DMS153 treated with DMSO at 0.1 percent for 48 hours (cell line): ENCODE results near the gene METTL21C.

Experiments used
- DNase-seq: peaks from one replicate; lab custom pipeline; 2025; ENCODE audit not compliant: unreplicated experiment; lab: John Stamatoyannopoulos, UW

The METTL21C gene

GRCh38 chr13:102697929-102698648 lies 3.2 kb upstream of the METTL21C start:
- DNase-seq: no peak

GRCh38 chr13:102697264-102697663 lies 2.4 kb upstream of the METTL21C start:
- no peak for DNase-seq

- no peak for DNase-seq
These were observed 1.6 kb upstream of the METTL21C start for GRCh38 chr13:102696465-102696864.

- no peak for DNase-seq
These were observed 1.1 kb downstream of the METTL21C start for GRCh38 chr13:102693776-102694175.

- DNase-seq: no peak
These were observed 1.6 kb downstream of the METTL21C start for GRCh38 chr13:102693250-102693649.

- no peak for DNase-seq
These were observed 2.4 kb downstream of the METTL21C start for GRCh38 chr13:102692491-102692826.

GRCh38 chr13:102690883-102691282 lies 4.0 kb downstream of the METTL21C start:
- DNase-seq: no peak

GRCh38 chr13:102688306-102688973 lies 6.4 kb downstream of the METTL21C start:
- DNase-seq: no peak

- DNase-seq: no peak
These were observed 7.3 kb downstream of the METTL21C start for GRCh38 chr13:102687520-102687919.

- no peak for DNase-seq
These were observed 8.8 kb downstream of the METTL21C start for GRCh38 chr13:102686024-102686423.

GRCh38 chr13:102683637-102684036 lies 11.2 kb downstream of the METTL21C start:
- DNase-seq: no peak

- no peak for DNase-seq
These were observed 12.1 kb downstream of the METTL21C start for GRCh38 chr13:102682727-102683126.

GRCh38 chr13:102682211-102682610 lies 12.6 kb downstream of the METTL21C start:
- no peak for DNase-seq

- DNase-seq: no peak
These were observed 13.8 kb downstream of the METTL21C start for GRCh38 chr13:102680842-102681740.

- DNase-seq: no peak
These were observed 14.6 kb downstream of the METTL21C start for GRCh38 chr13:102680133-102680717.

GRCh38 chr13:102679449-102680132 lies 15.3 kb downstream of the METTL21C start:
- no peak for DNase-seq

- DNase-seq: no peak
These were observed 16.3 kb downstream of the METTL21C start for GRCh38 chr13:102678339-102679107.

- no peak for DNase-seq
These were observed 17.7 kb downstream of the METTL21C start for GRCh38 chr13:102677122-102677521.

- no peak for DNase-seq
These were observed 19.7 kb downstream of the METTL21C start for GRCh38 chr13:102675115-102675514.

- DNase-seq: no peak
These were observed 24.7 kb downstream of the METTL21C start for GRCh38 chr13:102670130-102670529.
